DND-41 (cell line): ENCODE measurements around the gene INMT.

Experiments
- EZH2 ChIP-seq: IDR thresholded peaks from 3 replicates; pipeline ENCODE4 v1.6.1; 2012; ENCODE audit warnings: borderline replicate concordance, low read depth, mild to moderate bottlenecking, moderate library complexity, low read length, inconsistent platforms; ENCODE audit not compliant: severe bottlenecking
- TF ChIP-seq, protein P1 (sequence below): IDR thresholded peaks from 2 replicates; pipeline ENCODE4 v1.5.1; 2012; ENCODE audit warnings: borderline replicate concordance, low read length, moderate library complexity, mild to moderate bottlenecking; ENCODE audit not compliant: poor library complexity, severe bottlenecking; ENCODE audit errors: extremely low read depth

DNA sequence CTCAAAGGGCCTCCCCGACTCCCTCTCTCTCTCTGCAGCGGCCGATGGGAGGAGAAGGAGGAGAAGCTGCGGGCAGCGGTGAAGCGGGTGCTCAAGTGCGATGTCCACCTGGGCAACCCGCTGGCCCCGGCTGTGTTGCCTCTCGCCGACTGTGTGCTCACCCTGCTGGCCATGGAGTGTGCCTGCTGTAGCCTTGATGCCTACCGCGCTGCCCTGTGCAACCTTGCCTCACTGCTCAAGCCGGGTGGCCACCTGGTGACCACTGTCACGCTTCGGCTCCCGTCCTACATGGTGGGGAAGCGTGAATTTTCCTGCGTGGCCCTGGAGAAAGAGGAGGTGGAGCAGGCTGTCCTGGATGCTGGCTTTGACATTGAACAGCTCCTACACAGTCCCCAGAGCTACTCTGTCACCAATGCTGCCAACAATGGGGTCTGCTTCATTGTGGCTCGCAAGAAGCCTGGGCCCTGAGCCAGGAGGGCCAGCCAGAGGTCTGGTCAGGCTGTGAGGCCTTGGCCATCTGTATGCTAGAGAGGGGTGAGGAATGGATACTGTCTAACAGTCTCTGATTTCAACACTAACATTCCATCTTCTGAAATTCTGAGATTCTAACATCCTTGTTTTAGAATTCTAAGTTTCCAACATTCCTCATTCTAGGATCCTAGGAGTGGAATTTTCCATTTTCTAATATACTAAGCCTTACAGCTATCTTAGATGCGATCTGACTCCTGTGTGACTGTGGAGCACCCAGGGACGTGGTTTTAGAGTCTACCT lies 3.6 kb downstream of the INMT start:
- TF ChIP-seq, protein P1, sequence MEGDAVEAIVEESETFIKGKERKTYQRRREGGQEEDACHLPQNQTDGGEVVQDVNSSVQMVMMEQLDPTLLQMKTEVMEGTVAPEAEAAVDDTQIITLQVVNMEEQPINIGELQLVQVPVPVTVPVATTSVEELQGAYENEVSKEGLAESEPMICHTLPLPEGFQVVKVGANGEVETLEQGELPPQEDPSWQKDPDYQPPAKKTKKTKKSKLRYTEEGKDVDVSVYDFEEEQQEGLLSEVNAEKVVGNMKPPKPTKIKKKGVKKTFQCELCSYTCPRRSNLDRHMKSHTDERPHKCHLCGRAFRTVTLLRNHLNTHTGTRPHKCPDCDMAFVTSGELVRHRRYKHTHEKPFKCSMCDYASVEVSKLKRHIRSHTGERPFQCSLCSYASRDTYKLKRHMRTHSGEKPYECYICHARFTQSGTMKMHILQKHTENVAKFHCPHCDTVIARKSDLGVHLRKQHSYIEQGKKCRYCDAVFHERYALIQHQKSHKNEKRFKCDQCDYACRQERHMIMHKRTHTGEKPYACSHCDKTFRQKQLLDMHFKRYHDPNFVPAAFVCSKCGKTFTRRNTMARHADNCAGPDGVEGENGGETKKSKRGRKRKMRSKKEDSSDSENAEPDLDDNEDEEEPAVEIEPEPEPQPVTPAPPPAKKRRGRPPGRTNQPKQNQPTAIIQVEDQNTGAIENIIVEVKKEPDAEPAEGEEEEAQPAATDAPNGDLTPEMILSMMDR: no peak
- no peak for TF ChIP-seq EZH2
